HEK293 (cell line): ENCODE data around the gene NPRL2.

Experiments
- CTCF ChIA-PET: fragments of 350-600 bp; formaldehyde crosslinking; extraction: SDS; loops from one replicate; lab custom pipeline; 2021; ENCODE audit warnings: antibody characterized with exemption; lab: Yijun Ruan, JAX
- POLR2A ChIA-PET: fragments of 300-600 bp; formaldehyde crosslinking; extraction: SDS; loops from one replicate; lab custom pipeline; 2020; ENCODE audit warnings: antibody characterized with exemption, inconsistent platforms; lab: Yijun Ruan, JAX
- H3K27ac ChIP-seq: fragments of 200-500 bp; sonication (Bioruptor generic); 2 replicates; pipeline ENCODE4 v1.5.1; 2014; ENCODE audit warnings: low read depth, low read length, control low read depth, inconsistent platforms; ENCODE audit errors: extremely low read depth
- H3K36me3 ChIP-seq, 2 experiments: fragments of 200-500 bp in 1 of 2; sonication (Bioruptor generic) in 1 of 2; 1 replicate in 1 of 2; 2 replicates in 1 of 2; pipeline ENCODE4 v1.5.1; 2014 to 2017; ENCODE audit warnings: inconsistent platforms in 2 of 2, low read length in 2 of 2; ENCODE audit not compliant: control insufficient read depth in 2 of 2, insufficient read depth in 1 of 2
- H3K4me1 ChIP-seq: fragments of 200-500 bp; sonication (Bioruptor generic); 2 replicates; pipeline ENCODE4 v1.5.1; 2014; ENCODE audit warnings: mild to moderate bottlenecking, low read length, inconsistent platforms; ENCODE audit not compliant: control insufficient read depth, insufficient read depth
- H3K4me3 ChIP-seq: 2 replicates; pipeline ENCODE4 v1.5.1; 2011; ENCODE audit warnings: low read depth, mild to moderate bottlenecking, control low read depth, low read length, moderate library complexity
- H3K9me3 ChIP-seq: fragments of 200-500 bp; sonication (Bioruptor generic); 2 replicates; pipeline ENCODE4 v1.5.1; 2014; ENCODE audit warnings: low read depth, low read length, inconsistent platforms; ENCODE audit not compliant: control insufficient read depth, insufficient read depth
- EGR2 ChIP-seq: fragments of 450-650 bp; formaldehyde crosslinking; IDR thresholded peaks from 2 replicates; pipeline ENCODE4 v1.5.1; 2016; ENCODE audit warnings: low read depth, missing biosample characterization, missing genetic modification characterization
- GFI1B ChIP-seq: fragments of 450-650 bp; formaldehyde crosslinking; IDR thresholded peaks from 2 replicates; pipeline ENCODE4 v1.5.1; 2016; ENCODE audit warnings: missing biosample characterization, missing genetic modification characterization
- HOXC10 ChIP-seq: sonication (generic); formaldehyde crosslinking; IDR thresholded peaks from 2 replicates; pipeline ENCODE4 v1.8.1; 2023; ENCODE audit warnings: mild to moderate bottlenecking, missing genetic modification reagents
- KLF10 ChIP-seq: fragments of 450-650 bp; IDR thresholded peaks from 2 replicates; pipeline ENCODE4 v1.5.1; 2018; ENCODE audit warnings: missing biosample characterization, mild to moderate bottlenecking, missing genetic modification characterization
- MZF1 ChIP-seq: fragments of 450-650 bp; formaldehyde crosslinking; IDR thresholded peaks from 2 replicates; pipeline ENCODE4 v1.5.1; 2017; ENCODE audit warnings: missing biosample characterization, missing genetic modification characterization, borderline replicate concordance
- ZFP3 ChIP-seq: fragments of 450-650 bp; formaldehyde crosslinking; IDR thresholded peaks from 2 replicates; pipeline ENCODE4 v1.5.1; 2016; ENCODE audit warnings: low read depth, missing biosample characterization, missing genetic modification characterization
- ZNF133 ChIP-seq: fragments of 450-650 bp; formaldehyde crosslinking; IDR thresholded peaks from 2 replicates; pipeline ENCODE4 v1.5.1; 2016; ENCODE audit warnings: missing biosample characterization, missing genetic modification characterization
- ZNF146 ChIP-seq: fragments of 450-650 bp; formaldehyde crosslinking; IDR thresholded peaks from 2 replicates; pipeline ENCODE4 v1.5.1; 2016; ENCODE audit warnings: missing biosample characterization, missing genetic modification characterization
- ZNF157 ChIP-seq: fragments of 450-650 bp; formaldehyde crosslinking; IDR thresholded peaks from 2 replicates; pipeline ENCODE4 v1.5.1; 2016; ENCODE audit warnings: missing biosample characterization, missing genetic modification characterization
- ZNF19 ChIP-seq: fragments of 450-650 bp; formaldehyde crosslinking; IDR thresholded peaks from 2 replicates; pipeline ENCODE4; 2016; ENCODE audit warnings: missing biosample characterization, missing genetic modification characterization, low read depth
- ZNF221 ChIP-seq: fragments of 450-650 bp; formaldehyde crosslinking; IDR thresholded peaks from 2 replicates; pipeline ENCODE4 v1.5.1; 2017; ENCODE audit warnings: missing biosample characterization, missing genetic modification characterization, borderline replicate concordance
- ZNF266 ChIP-seq: fragments of 450-650 bp; formaldehyde crosslinking; IDR thresholded peaks from 2 replicates; pipeline ENCODE4 v1.5.1; 2016; ENCODE audit warnings: missing biosample characterization, missing genetic modification characterization, low read depth
- ZNF311 ChIP-seq: fragments of 450-650 bp; formaldehyde crosslinking; IDR thresholded peaks from 2 replicates; pipeline ENCODE4 v1.5.1; 2017; ENCODE audit warnings: missing biosample characterization, missing genetic modification characterization, borderline replicate concordance
- ZNF544 ChIP-seq: fragments of 450-650 bp; formaldehyde crosslinking; IDR thresholded peaks from 2 replicates; pipeline ENCODE4 v1.5.0; 2017; ENCODE audit warnings: missing biosample characterization, missing genetic modification characterization
- ZNF549 ChIP-seq: fragments of 450-650 bp; IDR thresholded peaks from 2 replicates; pipeline ENCODE4 v1.5.1; 2018; ENCODE audit warnings: missing biosample characterization, missing genetic modification characterization, mild to moderate bottlenecking, inconsistent platforms, moderate library complexity
- ZNF571 ChIP-seq: fragments of 450-650 bp; formaldehyde crosslinking; IDR thresholded peaks from 2 replicates; pipeline ENCODE4 v1.5.0; 2017; ENCODE audit warnings: missing biosample characterization, missing genetic modification characterization
- ZNF600 ChIP-seq: fragments of 450-650 bp; formaldehyde crosslinking; IDR thresholded peaks from 2 replicates; pipeline ENCODE4 v1.5.1; 2016; ENCODE audit warnings: missing biosample characterization, missing genetic modification characterization
- ZNF660 ChIP-seq: fragments of 450-650 bp; IDR thresholded peaks from 2 replicates; pipeline ENCODE4 v1.5.1; 2018; ENCODE audit warnings: missing biosample characterization, mild to moderate bottlenecking, missing genetic modification characterization
- ZNF670 ChIP-seq: fragments of 450-650 bp; formaldehyde crosslinking; IDR thresholded peaks from 2 replicates; pipeline ENCODE4 v1.5.1; 2016; ENCODE audit warnings: missing biosample characterization, missing genetic modification characterization, low read depth
- ZNF76 ChIP-seq: fragments of 450-650 bp; formaldehyde crosslinking; IDR thresholded peaks from 2 replicates; pipeline ENCODE4; 2016; ENCODE audit warnings: low read depth, missing biosample characterization, missing genetic modification characterization, borderline replicate concordance
- ZNF791 ChIP-seq: fragments of 450-650 bp; formaldehyde crosslinking; IDR thresholded peaks from 2 replicates; pipeline ENCODE4 v1.5.1; 2016; ENCODE audit warnings: missing biosample characterization, missing genetic modification characterization
- TF ChIP-seq, protein P1 (sequence below): fragments of 450-650 bp; formaldehyde crosslinking; IDR thresholded peaks from 2 replicates; pipeline ENCODE4 v1.5.1; 2016; ENCODE audit warnings: missing biosample characterization, missing genetic modification characterization
- TF ChIP-seq, protein P2 (sequence below): fragments of 450-650 bp; formaldehyde crosslinking; IDR thresholded peaks from 2 replicates; pipeline ENCODE4 v1.5.1; 2017; ENCODE audit warnings: missing biosample characterization, missing genetic modification characterization
- TF ChIP-seq, protein P3 (sequence below): sonication (generic); formaldehyde crosslinking; IDR thresholded peaks from 2 replicates; pipeline ENCODE4 v1.8.1; 2022; ENCODE audit warnings: mild to moderate bottlenecking, moderate library complexity, missing genetic modification reagents

Gene NPRL2

DNA sequence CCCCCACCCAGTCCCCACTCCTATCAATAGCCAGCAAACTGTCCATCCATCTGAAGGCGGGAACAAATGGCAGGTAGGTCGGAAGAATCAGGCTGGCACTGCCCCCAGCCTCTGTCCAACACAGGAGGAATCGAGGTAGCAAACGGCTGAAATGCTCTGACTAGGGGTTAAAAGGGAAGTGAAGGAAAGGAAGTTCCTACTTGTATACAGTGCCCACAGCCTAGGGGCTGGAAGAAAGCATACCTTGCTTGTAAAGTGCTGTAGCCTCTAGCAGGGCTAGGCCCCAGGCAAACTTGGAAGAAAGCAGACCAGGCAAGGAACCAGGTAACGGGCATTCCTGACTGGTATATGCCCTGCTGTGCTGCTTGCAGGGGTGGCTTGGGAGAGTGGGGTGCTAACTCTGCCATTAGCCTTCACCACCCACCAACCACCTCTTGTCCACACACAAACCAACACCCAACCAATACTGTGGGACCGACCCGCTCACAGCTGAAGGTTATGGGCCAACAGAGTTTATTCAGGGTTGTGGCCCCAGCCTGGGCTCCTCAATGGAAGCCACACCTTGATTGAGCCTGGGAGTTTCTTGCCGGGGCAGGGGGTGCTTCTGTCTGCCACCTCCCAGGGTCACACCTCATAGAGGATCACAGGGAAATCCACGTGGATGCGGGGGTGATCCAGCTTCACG, 24.9 kb downstream of the NPRL2 start:
- H3K4me3 ChIP-seq, result no peak overlapping the region
- CTCF ChIA-PET, result interaction anchor here (0.7 to 3.0 kb wide), 10 partner anchors 11 to 216 kb away, joined by 3 to 21 read pairs (median 6); partner anchors contain the start of gene LSMEM2
- no peak overlapping the region for H3K27ac ChIP-seq
- H3K4me1 ChIP-seq, result no peaks in the 10 kb centered on the region
- POLR2A ChIA-PET, result interaction anchor here (2.5 kb wide), 1 partner anchor 26 kb away, joined by 12 read pairs; the partner anchor contains the start of genes HYAL3 and NAA80
- no peaks in the 10 kb centered on the region for H3K9me3 ChIP-seq
- no peak for TF ChIP-seq ZNF571
- TF ChIP-seq ZNF157, result no peak
- no peak for TF ChIP-seq ZNF221 (tag by site-specific recombination)
- TF ChIP-seq KLF10 (tag by site-specific recombination), result no peak
- TF ChIP-seq ZNF544 (tag by site-specific recombination), result no peak
- no peak for TF ChIP-seq HOXC10 (CRISPR knock-in tag)
- TF ChIP-seq ZNF791 (tag by site-specific recombination), result no peak
- TF ChIP-seq GFI1B (tag by site-specific recombination), result no peak
- no peak for TF ChIP-seq ZNF670 (tag by site-specific recombination)
- no peak for TF ChIP-seq ZNF146 (tag by site-specific recombination)
- no peak for TF ChIP-seq ZNF311 (tag by site-specific recombination)
- no peak for TF ChIP-seq ZNF549
- no peak for TF ChIP-seq EGR2 (tag by site-specific recombination)
- peaks cover 3 to 51% of the 10 kb centered on the region in 2 experiments for H3K36me3 ChIP-seq

DNA sequence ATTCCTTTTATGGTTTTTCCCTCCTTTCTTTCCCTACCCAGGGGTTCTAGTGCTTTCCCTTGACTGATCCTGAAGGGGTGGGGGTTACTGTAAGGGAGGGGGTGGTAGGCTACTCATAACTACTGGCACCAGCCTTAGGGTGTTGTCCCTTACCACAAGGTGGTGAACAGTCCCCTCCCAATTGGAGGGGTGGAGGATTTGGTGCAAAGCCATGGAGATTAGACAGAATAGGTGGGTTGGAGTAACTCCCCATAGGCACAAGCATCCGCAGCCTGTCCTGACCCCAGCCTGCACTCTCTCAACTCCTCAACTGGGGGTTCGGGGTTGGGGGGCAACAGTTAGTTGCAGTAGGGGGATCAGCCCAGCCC, 25.5 kb downstream of the NPRL2 start:
- TF ChIP-seq MZF1 (tag by site-specific recombination) (no peak), ZNF133 (tag by site-specific recombination) (no peak), ZFP3 (tag by site-specific recombination) (no peak), ZNF19 (tag by site-specific recombination) (no peak), ZNF266 (tag by site-specific recombination) (no peak), ZNF600 (tag by site-specific recombination) (no peak), ZNF660 (tag by site-specific recombination) (no peak), ZNF76 (tag by site-specific recombination) (no peak)
- TF ChIP-seq, protein P1, sequence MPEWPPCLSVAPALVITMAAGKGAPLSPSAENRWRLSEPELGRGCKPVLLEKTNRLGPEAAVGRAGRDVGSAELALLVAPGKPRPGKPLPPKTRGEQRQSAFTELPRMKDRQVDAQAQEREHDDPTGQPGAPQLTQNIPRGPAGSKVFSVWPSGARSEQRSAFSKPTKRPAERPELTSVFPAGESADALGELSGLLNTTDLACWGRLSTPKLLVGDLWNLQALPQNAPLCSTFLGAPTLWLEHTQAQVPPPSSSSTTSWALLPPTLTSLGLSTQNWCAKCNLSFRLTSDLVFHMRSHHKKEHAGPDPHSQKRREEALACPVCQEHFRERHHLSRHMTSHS (tag by site-specific recombination), result no peak
- TF ChIP-seq, protein P2, sequence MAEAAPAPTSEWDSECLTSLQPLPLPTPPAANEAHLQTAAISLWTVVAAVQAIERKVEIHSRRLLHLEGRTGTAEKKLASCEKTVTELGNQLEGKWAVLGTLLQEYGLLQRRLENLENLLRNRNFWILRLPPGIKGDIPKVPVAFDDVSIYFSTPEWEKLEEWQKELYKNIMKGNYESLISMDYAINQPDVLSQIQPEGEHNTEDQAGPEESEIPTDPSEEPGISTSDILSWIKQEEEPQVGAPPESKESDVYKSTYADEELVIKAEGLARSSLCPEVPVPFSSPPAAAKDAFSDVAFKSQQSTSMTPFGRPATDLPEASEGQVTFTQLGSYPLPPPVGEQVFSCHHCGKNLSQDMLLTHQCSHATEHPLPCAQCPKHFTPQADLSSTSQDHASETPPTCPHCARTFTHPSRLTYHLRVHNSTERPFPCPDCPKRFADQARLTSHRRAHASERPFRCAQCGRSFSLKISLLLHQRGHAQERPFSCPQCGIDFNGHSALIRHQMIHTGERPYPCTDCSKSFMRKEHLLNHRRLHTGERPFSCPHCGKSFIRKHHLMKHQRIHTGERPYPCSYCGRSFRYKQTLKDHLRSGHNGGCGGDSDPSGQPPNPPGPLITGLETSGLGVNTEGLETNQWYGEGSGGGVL (tag by site-specific recombination), result no peak
- TF ChIP-seq, protein P3, sequence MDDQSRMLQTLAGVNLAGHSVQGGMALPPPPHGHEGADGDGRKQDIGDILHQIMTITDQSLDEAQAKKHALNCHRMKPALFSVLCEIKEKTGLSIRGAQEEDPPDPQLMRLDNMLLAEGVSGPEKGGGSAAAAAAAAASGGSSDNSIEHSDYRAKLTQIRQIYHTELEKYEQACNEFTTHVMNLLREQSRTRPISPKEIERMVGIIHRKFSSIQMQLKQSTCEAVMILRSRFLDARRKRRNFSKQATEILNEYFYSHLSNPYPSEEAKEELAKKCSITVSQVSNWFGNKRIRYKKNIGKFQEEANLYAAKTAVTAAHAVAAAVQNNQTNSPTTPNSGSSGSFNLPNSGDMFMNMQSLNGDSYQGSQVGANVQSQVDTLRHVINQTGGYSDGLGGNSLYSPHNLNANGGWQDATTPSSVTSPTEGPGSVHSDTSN (CRISPR knock-in tag), result no peak
- TF ChIP-seq, all 188 proteins: peak for 0
- H3K9me3 ChIP-seq, result no peaks in the 10 kb centered on the region
- H3K4me1 ChIP-seq, result no peaks in the 10 kb centered on the region
- ChIA-PET POLR2A (interaction anchor here (1.6 to 2.5 kb wide), 2 partner anchors 26 to 130 kb away, joined by 4 to 12 read pairs; partner anchors contain the start of genes HYAL3 and NAA80), CTCF (interaction anchor here (0.6 to 3.0 kb wide), 13 partner anchors 12 to 200 kb away, joined by 3 to 21 read pairs (median 5); partner anchors contain the start of genes HYAL3, LSMEM2 and NAA80)
- H3K4me3 ChIP-seq, result no peak overlapping the region
- H3K27ac ChIP-seq, result no peak overlapping the region
- H3K36me3 ChIP-seq, result peaks cover 3 to 46% of the 10 kb centered on the region in 2 experiments
